ENCODE results near the gene TMEM108.

The TMEM108 gene

DNA sequence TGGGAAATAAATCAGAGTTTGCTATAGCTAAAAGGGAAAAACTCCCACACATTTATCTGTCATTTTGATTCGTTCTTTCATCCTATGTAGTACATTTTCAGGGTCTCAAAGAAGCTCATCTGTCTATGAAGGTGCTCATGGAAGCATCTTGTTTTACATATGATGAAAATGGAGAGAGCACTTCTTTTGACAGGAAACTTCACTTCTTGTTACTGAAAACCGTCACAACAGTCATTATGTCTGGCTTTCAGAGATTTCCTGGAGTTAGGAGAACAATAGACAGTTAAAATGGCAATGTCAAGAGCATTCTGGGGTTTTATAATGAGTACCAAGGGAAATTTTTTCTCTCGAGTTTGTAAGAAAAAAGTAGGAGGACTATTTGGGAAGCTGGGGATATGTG lies 83.3 kb downstream of the TMEM108 start:
- DNase-seq: no peak

DNA sequence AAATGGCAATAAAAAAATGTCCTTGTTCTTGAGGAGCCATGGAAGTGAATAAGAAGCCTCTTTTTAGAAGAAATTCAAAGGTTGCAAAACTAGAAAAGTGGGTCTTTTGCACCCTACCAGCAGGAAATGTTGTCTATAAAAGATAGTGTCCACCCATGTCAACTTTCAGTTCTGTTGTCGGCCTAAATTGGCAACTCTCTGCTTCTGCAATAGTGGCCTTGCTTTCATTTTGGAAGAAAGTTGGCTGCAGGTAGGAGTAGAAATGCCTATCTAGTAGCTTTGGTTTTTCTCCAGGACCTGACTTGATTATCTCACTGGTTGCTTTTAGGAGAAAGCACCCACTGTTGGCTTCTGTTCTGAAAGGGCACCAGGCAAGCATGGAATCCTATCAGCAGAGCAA lies 85.4 kb downstream of the TMEM108 start:
- no peak for DNase-seq

DNA sequence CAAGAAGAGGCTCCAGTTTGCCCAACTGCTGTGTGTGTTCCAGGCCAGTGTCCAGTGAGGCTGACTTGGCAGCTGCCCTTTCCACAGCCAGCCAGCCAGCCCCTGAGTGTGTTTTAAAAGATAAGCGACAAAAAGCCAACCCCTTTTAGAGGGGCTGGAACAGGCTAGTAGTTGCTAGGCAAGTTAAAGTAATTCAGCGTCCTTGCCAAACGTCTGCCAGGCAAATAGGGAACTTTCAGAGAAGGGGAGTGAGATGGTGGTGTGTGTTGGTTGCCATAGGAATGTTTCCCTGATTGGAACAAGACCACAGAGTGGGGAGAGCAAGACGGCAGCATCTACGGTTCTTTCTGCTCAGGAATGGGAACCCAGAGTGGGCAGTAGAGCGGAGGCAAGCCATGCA lies 86.3 kb downstream of the TMEM108 start:
- DNase-seq: no peak

DNA sequence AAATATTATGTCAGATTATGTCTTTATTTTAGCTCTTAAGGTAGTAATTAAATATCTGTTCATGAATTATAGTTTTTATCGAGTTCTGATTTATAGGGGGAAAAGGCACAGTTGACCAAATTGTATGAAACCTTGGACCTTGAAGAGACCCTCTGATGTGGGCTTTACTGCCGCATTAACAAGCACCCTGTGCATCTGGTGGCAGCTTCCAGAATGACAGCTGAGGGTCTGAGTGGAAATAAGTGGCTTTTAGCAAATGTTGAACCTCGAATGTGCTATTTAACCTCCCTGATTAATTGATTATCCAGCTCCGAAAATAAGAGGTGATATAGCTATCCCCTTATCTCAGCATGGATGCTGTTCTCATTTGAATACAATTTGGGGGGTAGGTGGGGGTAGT lies 87.0 kb downstream of the TMEM108 start:
- no peak for DNase-seq

DNA sequence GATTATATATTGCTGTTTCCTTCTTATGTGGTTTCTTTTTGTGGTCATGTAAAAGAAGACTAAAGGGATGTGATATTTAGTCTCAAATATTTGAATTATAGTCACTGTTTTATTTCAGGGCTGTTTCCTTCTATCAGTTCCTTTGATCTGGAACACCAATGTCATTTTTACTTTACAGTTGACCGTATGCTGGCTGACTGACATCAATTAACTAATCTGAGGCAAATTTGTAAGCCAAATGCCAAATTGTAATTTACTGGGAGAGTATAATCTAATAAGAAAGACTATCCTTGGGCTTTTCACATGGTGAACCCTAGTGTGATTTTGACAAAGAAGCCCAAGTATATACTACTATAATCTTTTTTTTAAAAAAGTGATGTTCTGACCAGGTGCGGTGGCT lies 87.6 kb downstream of the TMEM108 start:
- no peak for DNase-seq

DNA sequence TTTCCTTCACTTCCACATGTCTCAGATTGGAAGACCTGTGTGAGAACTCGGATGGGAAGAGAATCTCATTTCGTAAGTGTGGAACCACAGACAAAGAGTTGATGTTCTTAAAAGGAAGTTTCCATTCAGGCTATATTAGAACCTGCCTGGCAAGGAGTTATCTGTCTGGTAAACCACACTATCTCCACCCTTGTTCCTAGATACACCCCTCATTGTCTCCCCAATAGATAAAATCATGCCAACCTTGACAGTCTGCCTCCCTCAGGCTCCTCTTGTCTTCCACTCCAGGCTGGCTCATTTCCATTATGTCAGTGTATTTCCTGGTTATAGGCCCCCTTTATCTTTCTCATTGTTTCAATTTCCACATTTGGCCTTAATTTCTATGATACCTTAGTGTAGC lies 89.2 kb downstream of the TMEM108 start:
- no peak for DNase-seq

DNA sequence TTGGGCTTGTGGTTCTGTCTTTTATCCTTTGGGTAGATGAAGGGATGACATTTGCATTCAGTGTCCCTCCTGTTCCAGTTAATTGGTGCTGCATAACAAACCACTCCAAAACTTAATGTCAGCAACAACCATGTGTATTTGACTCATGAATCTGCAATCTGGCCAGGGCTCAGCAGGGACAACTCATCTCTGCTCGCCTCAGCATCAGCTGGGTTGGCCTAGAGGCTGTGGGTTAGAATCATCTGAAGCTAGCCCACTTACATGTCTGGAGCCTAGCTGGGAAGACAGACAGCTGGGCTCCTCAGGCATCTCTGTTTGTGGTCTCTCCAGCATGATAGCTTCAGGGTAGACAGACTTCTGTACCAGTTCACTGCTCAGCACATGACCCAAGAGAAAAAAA lies 92.0 kb downstream of the TMEM108 start:
- DNase-seq: peak; percentile 37

DNA sequence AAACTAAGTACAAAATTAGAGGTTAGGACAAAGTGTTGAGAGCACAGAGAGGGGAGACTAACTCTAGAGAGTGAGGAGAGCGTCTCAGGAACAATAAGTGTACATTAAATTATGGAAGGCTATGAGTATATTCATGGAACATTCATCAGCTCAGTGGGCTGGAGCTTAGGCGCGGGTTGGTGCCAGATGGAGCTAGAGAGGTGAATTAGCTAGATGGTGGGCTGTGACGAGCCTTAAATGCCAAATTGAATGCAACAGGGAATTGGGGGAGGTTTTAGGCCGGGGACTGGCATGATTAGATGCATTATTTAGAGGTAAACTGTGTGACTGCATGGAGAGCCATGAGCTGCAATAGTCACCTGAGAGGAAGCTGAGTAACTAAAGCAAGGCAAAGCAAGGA lies 97.1 kb downstream of the TMEM108 start:
- DNase-seq: no peak

DNA sequence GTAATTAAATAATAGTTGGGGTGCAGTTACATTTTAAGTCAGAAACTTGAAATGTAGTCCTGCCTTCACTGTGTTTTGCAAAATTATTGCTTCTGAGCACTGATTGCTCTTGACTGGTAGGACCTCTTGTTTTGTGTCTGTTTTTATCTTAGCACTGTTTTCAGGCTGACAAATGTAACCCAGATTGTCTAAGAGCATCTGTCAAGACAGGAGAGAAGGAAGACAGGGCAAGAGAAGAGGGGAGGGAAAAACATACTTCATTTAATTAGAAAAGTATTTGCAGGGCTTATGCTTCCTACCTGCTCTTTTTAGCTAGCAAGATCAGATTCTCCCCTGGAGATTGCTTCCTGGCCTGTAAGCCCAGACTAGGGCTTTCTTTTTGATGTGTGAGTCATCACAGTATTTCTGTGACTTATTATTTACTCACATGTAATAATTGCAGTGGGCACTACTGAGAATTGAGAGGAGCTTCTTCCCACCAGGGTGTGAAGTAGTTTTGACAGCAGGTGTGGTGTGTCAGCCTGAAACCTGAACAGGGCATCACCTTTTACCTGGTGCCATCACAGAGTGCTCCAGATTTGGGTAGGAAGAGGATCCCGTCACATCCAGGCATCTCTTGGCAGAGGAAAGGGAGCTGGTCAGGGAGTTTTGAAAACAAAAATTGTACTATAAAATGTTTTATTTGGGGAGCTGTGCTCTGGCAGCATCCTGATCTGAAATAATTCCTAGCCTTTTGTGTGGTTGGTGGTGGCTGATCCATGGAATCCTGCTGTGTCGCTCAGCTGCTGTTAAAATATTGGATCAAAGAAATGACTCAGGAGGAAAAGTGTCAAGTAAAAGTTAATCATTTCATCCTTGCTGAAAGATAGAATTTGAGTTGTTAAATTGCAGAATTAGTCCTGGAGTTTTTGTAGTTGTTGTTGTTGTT lies 98.2 kb downstream of the TMEM108 start:
- peak; percentile 6 for DNase-seq

DNA sequence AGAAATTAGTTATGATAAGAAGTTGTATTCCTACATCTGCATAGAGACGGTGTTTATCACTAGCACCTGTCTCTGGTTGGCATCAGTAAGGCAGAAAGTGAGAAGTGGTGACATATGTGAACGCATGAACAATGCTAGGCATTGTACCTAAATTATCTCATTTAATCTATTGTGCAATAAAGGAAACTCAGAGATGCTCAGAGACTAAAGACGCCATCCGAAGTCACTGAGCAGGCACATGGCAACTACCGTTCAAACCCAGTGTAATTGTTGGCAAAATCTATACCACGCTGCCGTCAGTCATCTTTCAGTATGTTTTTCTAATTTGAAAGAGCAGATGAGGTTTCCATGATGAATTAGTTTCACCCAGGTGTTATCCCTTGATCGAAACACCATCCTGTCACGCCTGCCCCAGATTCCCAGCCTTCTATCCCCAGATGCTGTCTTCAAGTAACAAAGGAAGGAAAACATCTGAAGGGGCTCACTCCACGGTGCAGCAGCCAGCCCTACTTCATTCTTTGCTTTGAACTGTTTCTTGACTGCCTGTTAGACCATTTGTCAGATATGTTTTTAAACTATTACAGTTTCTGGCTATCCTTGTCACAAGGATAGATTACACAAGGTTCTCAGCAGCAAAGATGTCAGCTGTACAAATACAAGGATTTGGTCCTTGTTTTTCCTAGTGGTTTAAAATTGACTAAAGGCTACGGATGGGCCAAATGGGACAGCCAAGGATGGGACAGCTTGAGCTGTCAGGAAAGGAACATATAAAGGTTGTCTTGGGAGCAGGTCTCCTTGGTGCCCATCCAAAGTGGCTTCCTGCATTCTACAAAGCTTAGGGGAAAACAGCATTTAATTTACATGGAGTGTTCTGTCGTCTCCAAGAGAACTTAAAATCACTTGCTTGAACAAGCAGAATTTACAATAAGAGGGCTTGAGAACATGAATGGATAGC lies 99.1 kb downstream of the TMEM108 start:
- no peak for DNase-seq

DNA sequence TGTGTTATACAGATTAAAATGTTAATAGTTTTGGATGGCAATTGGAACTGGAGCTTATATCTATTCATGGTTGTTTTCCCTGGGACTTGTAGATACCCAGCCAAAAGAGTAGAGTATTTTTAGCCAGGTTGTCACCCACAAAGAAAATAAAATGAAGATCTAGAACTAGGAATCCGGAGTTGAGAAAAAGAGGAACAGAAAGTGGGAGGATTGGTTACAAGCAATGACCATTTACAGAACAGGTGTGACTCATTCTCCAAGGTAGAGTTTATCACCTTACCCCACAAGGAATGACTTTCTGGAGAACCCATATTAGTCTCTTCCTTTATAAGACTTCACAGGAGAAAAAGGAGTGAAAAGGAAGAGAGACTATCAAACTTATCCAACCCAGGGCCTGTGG lies 99.8 kb downstream of the TMEM108 start:
- DNase-seq: no peak

DNA sequence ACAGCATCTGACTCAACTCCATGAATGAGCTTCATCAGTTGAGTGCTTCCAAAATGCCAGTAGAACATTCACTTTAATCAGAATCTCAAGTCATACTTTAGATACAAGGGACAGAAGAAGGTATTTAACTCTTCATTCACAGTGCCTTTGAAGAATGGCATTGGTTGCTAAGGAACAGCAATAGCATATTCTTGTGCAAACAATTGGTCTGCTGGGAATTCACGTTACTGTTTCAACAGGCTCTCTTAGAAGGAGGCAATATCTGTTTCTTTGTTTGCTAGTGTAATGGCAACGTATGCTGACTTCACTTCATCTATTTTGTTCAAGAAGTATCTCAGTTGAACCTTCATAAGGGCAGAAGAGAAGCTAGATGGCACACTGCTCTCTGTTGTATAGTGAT lies 113.9 kb downstream of the TMEM108 start:
- no peak for DNase-seq

DNA sequence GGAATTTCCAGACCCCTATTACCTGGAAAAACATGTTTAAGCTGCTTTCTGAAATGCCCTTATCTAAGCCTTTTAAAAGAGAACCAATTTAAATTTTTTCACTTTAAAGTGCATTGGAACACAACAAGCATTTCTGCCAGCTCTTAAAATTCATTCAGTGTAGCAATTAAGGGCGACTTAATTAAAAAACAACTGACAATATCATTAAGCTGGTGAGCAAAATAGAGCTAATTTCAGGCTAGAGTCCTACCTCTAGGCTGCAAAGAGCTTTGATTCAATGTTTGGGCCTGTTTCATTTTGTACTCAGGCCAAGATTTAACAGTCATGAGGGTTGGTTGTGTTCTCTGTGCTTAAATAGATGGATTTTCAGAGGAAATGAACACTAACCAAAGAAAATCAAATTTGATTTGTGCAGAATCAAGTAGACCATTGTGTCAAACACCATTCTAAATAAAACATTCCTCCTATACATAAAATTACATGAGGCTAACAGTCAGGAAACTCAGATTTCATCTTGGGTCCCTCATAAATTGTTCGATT lies 114.6 kb downstream of the TMEM108 start:
- DNase-seq: no peak

DNA sequence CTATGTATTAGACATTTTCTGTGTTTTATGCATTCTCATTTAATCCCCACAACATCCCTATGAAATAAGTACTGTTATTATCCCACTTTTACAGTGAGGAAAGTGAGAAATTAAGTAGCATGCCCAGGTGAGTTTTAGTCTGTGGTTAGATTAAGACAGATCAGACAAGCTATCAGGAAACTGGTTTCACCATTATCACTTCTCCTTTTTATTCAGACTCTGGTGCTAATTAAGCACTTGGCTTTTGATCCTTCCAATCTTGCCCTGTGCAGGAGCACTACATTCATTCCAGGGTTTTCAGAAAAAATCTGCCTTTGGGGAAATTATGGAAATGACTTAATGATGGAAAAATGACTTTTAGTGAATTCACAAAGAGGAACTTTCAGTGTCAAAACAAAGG lies 115.2 kb downstream of the TMEM108 start:
- DNase-seq: no peak

DNA sequence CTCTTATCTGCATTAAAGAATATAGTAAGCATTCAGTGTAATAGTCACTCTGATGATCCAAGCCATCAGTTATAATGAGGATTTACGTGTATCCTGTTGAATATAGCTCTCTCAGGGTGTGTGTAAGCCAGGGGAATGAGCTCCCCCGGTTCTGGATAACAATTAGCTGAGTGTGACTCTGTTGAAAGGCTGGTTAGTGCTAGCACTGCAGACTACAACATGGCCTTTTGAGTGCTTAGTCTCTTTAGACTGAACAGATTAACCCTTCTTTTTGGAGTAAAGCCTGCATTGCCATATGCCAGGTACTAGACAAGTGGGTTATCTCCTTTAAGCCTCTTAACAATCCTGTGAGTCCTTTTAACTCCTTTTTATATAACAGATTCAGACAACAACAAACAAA lies 119.5 kb downstream of the TMEM108 start:
- no peak for DNase-seq

DNA sequence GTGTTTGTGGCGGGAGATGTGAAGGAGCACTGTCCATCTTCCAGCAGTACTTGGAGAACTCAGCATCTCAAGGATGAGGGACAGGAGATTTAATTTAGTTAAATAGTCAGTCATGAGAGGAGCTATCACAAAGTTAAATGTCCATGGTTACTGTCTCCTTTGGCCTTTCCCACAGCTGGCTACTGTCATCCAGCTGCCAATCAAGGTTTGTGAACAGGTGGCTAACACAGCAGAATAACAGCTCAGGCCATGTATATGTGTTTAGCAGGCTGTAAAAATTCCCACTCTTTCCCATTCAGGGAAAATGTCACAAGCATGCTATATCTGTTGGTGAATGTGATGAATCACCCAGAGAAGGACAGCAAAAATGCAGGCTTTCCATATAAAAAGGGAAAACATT lies 120.5 kb downstream of the TMEM108 start:
- no peak for DNase-seq

DNA sequence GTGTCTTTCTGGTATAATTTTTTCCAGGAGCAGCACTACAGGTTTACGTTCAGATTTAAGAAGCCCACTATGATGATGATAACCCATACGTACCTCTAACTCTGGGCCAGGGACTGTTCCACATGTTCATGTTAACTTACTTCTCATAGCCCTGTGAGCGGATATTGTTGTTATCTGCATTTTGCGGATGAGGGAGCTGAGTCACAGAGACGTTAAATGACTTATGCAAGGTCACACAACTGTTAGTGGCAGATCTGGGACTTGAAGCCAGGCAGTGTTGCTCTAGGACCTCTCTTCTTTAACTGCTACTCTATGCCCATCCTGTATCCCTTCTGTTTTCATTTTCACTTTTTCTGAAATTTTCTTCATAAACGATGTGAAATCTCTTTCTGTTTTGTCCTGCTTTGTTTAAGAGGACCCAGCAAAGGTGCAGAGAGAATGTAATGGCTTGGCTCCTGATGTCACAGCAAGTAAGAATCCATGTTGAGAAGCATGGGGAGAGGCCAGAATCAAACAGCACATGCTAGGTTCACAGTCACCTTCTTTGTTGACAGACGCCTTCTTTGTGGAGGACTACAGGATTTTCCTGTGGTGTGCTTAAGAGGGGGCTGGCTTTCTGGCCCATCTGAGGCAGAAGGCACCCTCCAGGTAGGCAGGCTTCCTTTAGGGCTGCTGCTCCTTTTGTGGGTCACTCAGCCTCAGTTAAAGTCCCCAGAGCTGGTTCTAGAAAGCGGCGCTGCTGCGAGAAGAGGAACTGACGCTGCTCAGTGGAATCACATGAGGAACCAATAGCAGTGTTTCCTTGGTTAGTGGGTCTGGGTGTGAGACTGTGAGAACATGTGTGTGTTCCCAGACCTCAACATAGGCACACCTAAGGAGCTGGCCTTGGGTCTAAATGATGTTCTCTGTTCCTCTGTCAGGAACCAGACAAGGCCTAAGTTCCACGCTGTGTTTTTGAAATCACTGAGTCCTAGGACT lies 121.6 kb downstream of the TMEM108 start:
- no peak for DNase-seq

DNA sequence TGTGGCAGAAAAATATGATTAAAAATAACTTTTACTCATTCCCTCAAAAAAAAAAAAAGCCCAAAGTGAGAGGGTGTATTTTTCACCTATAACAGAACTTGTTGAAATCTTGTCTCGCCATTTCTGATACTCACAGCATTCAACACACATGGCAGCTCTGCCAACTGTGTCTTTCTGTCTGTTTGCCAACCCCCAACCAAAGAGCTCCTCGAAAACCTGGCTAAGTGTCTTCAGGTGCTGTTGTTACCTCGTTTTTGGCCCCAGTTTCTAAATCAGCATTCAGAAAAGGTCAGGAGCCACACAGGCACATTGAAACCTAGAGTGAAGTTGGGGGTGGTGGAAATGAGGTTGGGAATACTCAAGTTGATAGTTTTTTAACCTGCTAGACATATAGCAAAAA lies 123.5 kb downstream of the TMEM108 start:
- DNase-seq: no peak

DNA sequence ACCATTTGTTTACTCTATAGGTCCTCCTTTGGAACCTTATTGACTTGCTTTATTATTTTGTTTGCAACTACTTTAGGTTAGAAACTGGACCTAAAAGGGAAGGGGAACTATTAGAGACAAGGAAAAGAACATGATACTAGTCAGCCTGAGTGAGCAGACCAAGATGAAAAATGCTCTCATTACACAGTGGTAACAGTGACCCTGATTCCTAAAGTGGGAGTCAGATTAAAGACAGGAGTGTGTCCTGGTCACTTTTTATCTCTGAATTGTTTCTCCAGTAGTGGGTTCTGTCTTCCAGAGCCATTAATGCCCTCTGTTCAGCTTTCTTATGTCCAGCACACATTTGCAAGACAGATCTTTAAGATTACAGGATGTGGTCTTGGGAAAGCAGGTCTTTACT lies 124.1 kb downstream of the TMEM108 start:
- DNase-seq: no peak

DNA sequence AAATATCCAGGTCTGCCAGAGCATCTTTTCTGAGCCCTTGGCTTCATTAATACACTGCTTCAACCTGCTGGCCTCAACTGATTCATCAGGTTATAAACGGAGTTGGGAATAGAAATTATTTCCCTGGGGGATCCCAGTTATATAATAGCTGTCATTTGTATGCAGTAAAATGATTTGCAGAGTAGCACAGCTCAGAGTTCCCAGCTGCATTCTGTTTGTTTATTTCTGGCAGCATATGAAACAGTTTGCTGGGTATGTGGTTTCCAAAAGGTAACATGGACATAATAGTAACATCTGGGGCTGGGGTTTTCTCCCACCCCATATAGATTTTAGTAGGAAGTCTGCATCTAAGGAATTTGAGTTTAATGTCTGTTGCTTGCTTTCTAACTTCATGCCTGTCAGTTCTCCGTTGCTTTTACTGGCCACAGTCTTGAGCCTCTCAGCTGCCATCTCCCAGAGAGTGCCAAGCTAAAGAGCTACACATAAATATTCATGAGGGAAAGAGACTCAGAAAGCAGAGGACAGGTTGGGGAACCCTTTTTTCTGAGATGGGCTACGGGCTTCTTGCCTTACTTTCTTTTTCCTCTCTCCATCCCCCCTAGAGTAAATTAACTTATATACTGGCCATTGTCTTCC lies 124.6 kb downstream of the TMEM108 start:
- DNase-seq: no peak

DNA sequence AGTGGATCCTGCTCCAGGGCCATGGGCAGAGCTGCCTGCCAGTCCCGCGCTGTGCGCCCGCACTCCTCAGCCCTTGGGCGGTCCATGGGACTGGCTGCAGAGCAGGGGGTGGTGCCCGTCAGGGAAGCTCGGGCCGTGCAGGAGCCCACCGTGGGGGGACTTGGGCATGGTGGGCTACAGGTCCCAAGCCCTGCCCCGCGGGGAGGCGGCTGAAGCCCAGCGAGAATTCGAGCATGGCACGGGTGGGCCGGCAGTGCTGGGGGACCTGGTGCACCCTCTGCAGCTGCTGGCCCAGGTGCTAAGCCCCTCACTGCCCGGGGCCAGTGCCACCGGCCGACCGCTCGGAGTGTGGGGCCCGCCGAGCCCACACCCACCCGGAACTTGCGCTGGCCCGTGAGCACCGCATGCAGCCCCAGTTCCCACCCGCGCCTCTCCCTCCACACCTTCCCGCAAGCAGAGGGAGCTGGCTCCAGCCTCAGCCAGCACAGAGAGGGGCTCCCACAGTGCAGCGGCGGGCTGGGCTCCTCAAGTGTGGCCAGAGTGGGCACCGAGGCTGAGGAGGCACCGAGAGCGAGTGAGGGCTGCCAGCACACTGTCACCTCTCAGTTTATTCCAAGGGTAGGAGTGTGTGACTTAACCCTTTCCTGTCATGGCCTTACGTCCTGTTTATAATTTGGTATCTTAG lies 129.3 kb downstream of the TMEM108 start:
- DNase-seq: no peak

All from fibroblast of upper back skin (primary cell).